GM12878 (cell line): ENCODE measurements around the gene SEPTIN7. TPM values are rescaled to one million over a fixed set of nuclear protein-coding genes. Genes with fewer than 3 reads are reported as not detected.

Source experiments
- ATAC-seq: fragments of 200-7000 bp; cut with Tn5 transposase; 3 replicates; pipeline ENCODE4 v1.9.1; 2020; ENCODE audit warnings: mild to moderate bottlenecking, moderate library complexity
- BruUV-seq: library from RNA; stranded (reverse); fragments of 400-500 nt; replicated peaks from 2 replicates; lab custom pipeline; 2021; lab: Mats Ljungman, UMichigan
- CTCF ChIA-PET: fragments of 300-600 bp; sonication (Branson Sonifier 250); formaldehyde crosslinking; extraction: SDS; loops from one replicate; lab custom pipeline; 2021; ENCODE audit warnings: inconsistent platforms; lab: Yijun Ruan, JAX
- POLR2A ChIA-PET: fragments of 350-600 bp; formaldehyde crosslinking; extraction: SDS; loops from one replicate; lab custom pipeline; 2021; ENCODE audit warnings: inconsistent platforms; lab: Charles Lee
- RAD21 ChIA-PET: fragments of 300-600 bp; sonication (Branson Sonifier 250); formaldehyde crosslinking; loops from one replicate; lab custom pipeline; 2023; ENCODE audit warnings: antibody characterized with exemption; ENCODE audit not compliant: unreplicated experiment; lab: Charles Lee
- SMC1A ChIA-PET: fragments of 300-600 bp; sonication (Branson Sonifier 250); formaldehyde crosslinking; loops from one replicate; lab custom pipeline; 2023; ENCODE audit not compliant: unreplicated experiment, uncharacterized antibody; lab: Charles Lee
- DNase-seq: peaks from one replicate; pipeline ENCODE4 v3.0.0-alpha.2; 2011; ENCODE audit warnings: low read depth, low spot score
- FAIRE-seq: peaks from 3 replicates; lab custom pipeline; 2011; peaks lifted over from hg19 to GRCh38; lab: Jason Lieb, UNC
- H2AFZ ChIP-seq: 2 replicates; pipeline ENCODE4 v1.6.0; 2011; ENCODE audit warnings: low read depth, low read length, control low read depth; ENCODE audit not compliant: control insufficient read depth
- H3K27ac ChIP-seq: 2 replicates; pipeline ENCODE4 v1.5.1; 2011; ENCODE audit warnings: control low read depth; ENCODE audit not compliant: control insufficient read depth, insufficient read depth
- H3K27me3 ChIP-seq, 2 experiments: replicated peaks in 1 of 2; 2 replicates each; pipeline versions ENCODE4 v1.6.0 to v1.6.1; 2011; ENCODE audit warnings: low read length in 1 of 2; ENCODE audit not compliant: control insufficient read depth in 2 of 2, insufficient read depth in 2 of 2
- H3K36me3 ChIP-seq, 2 experiments: 2 replicates each; pipeline ENCODE4 v1.5.1; 2011; ENCODE audit warnings: low read length in 1 of 2; ENCODE audit not compliant: control insufficient read depth in 2 of 2, insufficient read depth in 2 of 2
- H3K4me1 ChIP-seq: 2 replicates; pipeline ENCODE4 v1.6.1; 2011; ENCODE audit warnings: mild to moderate bottlenecking, low read length, moderate library complexity, mixed read lengths; ENCODE audit not compliant: control insufficient read depth, insufficient read depth
- H3K4me2 ChIP-seq: 2 replicates; pipeline ENCODE4 v1.6.0; 2011; ENCODE audit warnings: control low read depth; ENCODE audit not compliant: control insufficient read depth, insufficient read depth
- H3K4me3 ChIP-seq: fragments of 200-600 bp; sonication (generic); 2 replicates; pipeline ENCODE4 v1.5.1; 2016
- H3K79me2 ChIP-seq: 2 replicates; pipeline ENCODE4 v1.6.0; 2011; ENCODE audit warnings: low read length; ENCODE audit not compliant: control insufficient read depth, insufficient read depth
- H3K9ac ChIP-seq: 2 replicates; pipeline ENCODE4 v1.8.0; 2011; ENCODE audit warnings: low read length, control low read depth, mixed read lengths; ENCODE audit not compliant: control insufficient read depth, insufficient read depth
- H3K9me3 ChIP-seq: replicated peaks from 3 replicates; pipeline ENCODE4 v1.5.1; 2011; ENCODE audit warnings: mild to moderate bottlenecking, low read length; ENCODE audit not compliant: control insufficient read depth, insufficient read depth
- H4K20me1 ChIP-seq: 2 replicates; pipeline ENCODE4 v1.6.0; 2011; ENCODE audit not compliant: control insufficient read depth, insufficient read depth
- BMI1 ChIP-seq: fragments of 450-650 bp; IDR thresholded peaks from 2 replicates; pipeline ENCODE4 v1.6.1; 2016; ENCODE audit warnings: mild to moderate bottlenecking, moderate library complexity, borderline replicate concordance
- CEBPZ ChIP-seq: fragments of 150-350 bp; IDR thresholded peaks from 2 replicates; pipeline ENCODE4 v1.6.1; 2016; ENCODE audit warnings: low read depth, low read length
- HDAC2 ChIP-seq: fragments of 200-600 bp; sonication (generic); IDR thresholded peaks from 2 replicates; pipeline ENCODE4 v1.6.1; 2017
- HDAC6 ChIP-seq: fragments of 200-600 bp; sonication (generic); IDR thresholded peaks from one replicate; pipeline ENCODE4 v1.8.0; 2017; ENCODE audit warnings: antibody characterized with exemption; ENCODE audit not compliant: unreplicated experiment
- POLR2A ChIP-seq: IDR thresholded peaks from 2 replicates; pipeline ENCODE4 v1.6.1; 2011; ENCODE audit warnings: low read depth, mild to moderate bottlenecking, low read length
- SKIL ChIP-seq: fragments of 450-650 bp; IDR thresholded peaks from 2 replicates; pipeline ENCODE4 v1.6.1; 2017; ENCODE audit warnings: mild to moderate bottlenecking, low read depth, inconsistent platforms; ENCODE audit not compliant: poor library complexity, severe bottlenecking
- SMAD5 ChIP-seq: IDR thresholded peaks from 2 replicates; pipeline ENCODE4 v1.6.1; 2016; ENCODE audit warnings: antibody characterized with exemption, low read depth
- TCF7 ChIP-seq: IDR thresholded peaks from 2 replicates; pipeline ENCODE4 v1.6.1; 2014; ENCODE audit warnings: antibody characterized with exemption, borderline replicate concordance
- ZBTB40 ChIP-seq: fragments of 450-650 bp; IDR thresholded peaks from 2 replicates; pipeline ENCODE4 v1.6.1; 2016; ENCODE audit warnings: mild to moderate bottlenecking, moderate library complexity, borderline replicate concordance
- ZNF592 ChIP-seq: fragments of 450-650 bp; IDR thresholded peaks from 2 replicates; pipeline ENCODE4 v1.6.1; 2017; ENCODE audit warnings: mild to moderate bottlenecking, moderate library complexity
- WGBS: methylation state at CpG from one replicate; pipeline ENCODE4 v1.1.6; 2016; ENCODE audit warnings: low lambda C conversion rate; ENCODE audit not compliant: insufficient replicate concordance, insufficient coverage; ENCODE audit errors: missing lambda C conversion rate; 5-methylcytosine and 5-hydroxymethylcytosine counted together
- in situ Hi-C: fragments of 300-500 bp; cut with MboI; formaldehyde crosslinking; loops from 9 replicates; pipeline ENCODE4 v1.14.3; 2018; ENCODE audit warnings: mixed read lengths
- intact Hi-C: fragments of 100-400 bp; cut with micrococcal nuclease; formaldehyde crosslinking; loops from one replicate; pipeline ENCODE4 v1.14.2; 2022; ENCODE audit not compliant: unreplicated experiment
- polyA plus RNA-seq, 11 experiments: library from polyadenylated mRNA; depleted of rRNA in 4 of 11; unstranded in 6 of 11; stranded (reverse) in 5 of 11; fragments of >200 nt; fragmentation: Nextera tagmentation in 4 of 11; fragmentation: Illumina TruSeq in 1 of 11; extraction: Ambion mirVana in 4 of 11; extraction: Trizol in 1 of 11; gene quantifications; 1 replicate in 1 of 11; 2 replicates in 10 of 11; pipeline versions ENCODE4 v1.2.1 to v1.2.3, GENCODE V29; 2011 to 2016; ENCODE audit warnings: inconsistent platforms in 2 of 11, missing spikeins in 2 of 11, low read depth in 1 of 11
- total RNA-seq, 4 experiments: library from RNA; depleted of rRNA in 3 of 4; stranded (reverse); fragments of >200 nt in 3 of 4; fragmentation: Illumina TruSeq in 1 of 4; extraction: Trizol in 1 of 4; gene quantifications; 2 replicates each; pipeline versions ENCODE4 v1.2.1 to v1.2.3, GENCODE V29; 2013 to 2021

The SEPTIN7 gene
- total and polyA plus RNA-seq, 10 of the 15 experiments (the other 5 are each of a cell fraction or from before 2014, with no cell fraction given) = 176 to 787 (median 437) TPM

GRCh38 chr7:35825974-35826373 is 25.1 kb downstream of the SEPTIN7 start:
- in situ Hi-C loops = no loop called here
- no peak for FAIRE-seq
- no peak for TF ChIP-seq SMAD5
- no peak for TF ChIP-seq ZNF592
- no peak for TF ChIP-seq BMI1
- TF ChIP-seq HDAC6 = no peak
- no peak for TF ChIP-seq HDAC2
- no peak for TF ChIP-seq ZBTB40
- no peak for TF ChIP-seq POLR2A
- no peak for TF ChIP-seq SKIL
- no peak for TF ChIP-seq CEBPZ
- no peak for TF ChIP-seq TCF7

More at GRCh38 chr7:35825974-35826373, 25.1 kb downstream of the SEPTIN7 start:
- Histone ChIP-seq H3K4me1 (no peaks in the 10 kb centered on the region), H4K20me1 (peaks cover 3% of the 10 kb centered on the region; the same call in 1 of the 2 replicates), H3K27ac (no peak overlapping the region), H3K9me3 (peaks cover 5% of the 10 kb centered on the region; the same call in 2 of the 3 replicates), H3K4me3 (no peak overlapping the region), H3K27me3 (no peaks in the 10 kb centered on the region), H2AFZ (no peak overlapping the region), H3K4me2 (no peak overlapping the region), H3K9ac (no peak overlapping the region), H3K79me2 (peaks cover 96% of the 10 kb centered on the region), H3K36me3 (peaks cover 2 to 5% of the 10 kb centered on the region in 2 experiments; a peak in 2 of 4 replicates)
- DNase-seq = no peak
- 95% methylated on average over 1 of the region's 1 CpG for WGBS
- CTCF ChIA-PET = interaction anchor here (0.7 to 1.3 kb wide), 3 partner anchors 9 to 111 kb away, joined by 3 to 4 read pairs (median 4); no protein-coding TSS in a partner anchor
- no TSS peak for BruUV-seq
- RAD21 ChIA-PET = interaction anchor here (1.9 to 2.0 kb wide), 2 partner anchors 23 to 101 kb away, joined by 4 to 7 read pairs; no protein-coding TSS in a partner anchor
- SMC1A ChIA-PET = interaction anchor here (1.1 to 2.8 kb wide), 7 partner anchors 9 to 116 kb away, joined by 3 to 14 read pairs (median 4); no protein-coding TSS in a partner anchor
- no peak for ATAC-seq
- POLR2A ChIA-PET = interaction anchor here (0.5 to 2.3 kb wide), 2 partner anchors 26 to 110 kb away, joined by 3 to 7 read pairs; partner anchors contain the start of gene SEPTIN7
- intact Hi-C loops = no loop called here
